Fibroblast of lung (primary cell): ENCODE data around the gene RAB30.

Source experiments
- CTCF ChIP-seq, 2 donors: IDR thresholded peaks in 1 of 2; conservative IDR thresholded peaks in 1 of 2; 1 replicate in 1 of 2; 2 replicates in 1 of 2; pipeline ENCODE4 v1.5.1; 2011 to 2012; ENCODE audit warnings: low read length in 2 of 2, control low read depth in 1 of 2, inconsistent platforms in 1 of 2, low read depth in 1 of 2, mild to moderate bottlenecking in 1 of 2
- EZH2 ChIP-seq: IDR thresholded peaks from 2 replicates; pipeline ENCODE4 v1.5.1; 2012; ENCODE audit warnings: low read length, control low read depth, mild to moderate bottlenecking; ENCODE audit errors: missing control alignments

DNA sequence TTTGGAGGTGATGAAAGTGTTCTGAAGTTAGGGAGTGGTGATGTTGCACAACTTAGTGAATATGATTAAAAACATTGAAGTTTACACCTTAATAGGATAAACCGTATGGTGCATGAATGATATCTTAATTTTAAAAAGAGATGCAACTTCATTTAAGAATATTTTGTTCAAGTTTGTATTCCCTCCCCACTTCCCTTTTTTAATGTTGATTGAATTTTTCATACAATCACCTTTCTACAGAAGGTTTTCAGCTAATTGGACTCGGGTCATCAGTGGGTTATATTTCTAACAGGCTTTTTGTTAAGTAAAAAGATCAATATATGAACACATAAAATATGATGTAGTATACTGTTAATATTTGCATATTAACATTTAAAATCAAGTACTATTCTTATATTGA is 97.6 kb downstream of the RAB30 start:
- TF ChIP-seq CTCF (conservative IDR thresholded peaks at IDR 0.05 in 1 of 2, IDR thresholded peaks at IDR 0.05 in 1 of 2; ENCODE audit: low read depth in 1 of 2, low read length in 2 of 2) (no peak), EZH2 (no peak)
